H1 (cell line): Measurements from ENCODE around the gene PLEKHM3. TPM values are rescaled to one million over a fixed set of nuclear protein-coding genes. Genes with fewer than 3 reads are reported as not detected.

ENCODE experiments used
- CTCF ChIA-PET: fragments of 300-600 bp; sonication (Branson Sonifier 250); formaldehyde crosslinking; loops from one replicate; lab custom pipeline; 2021; ENCODE audit not compliant: partially characterized antibody; lab: Charles Lee
- POLR2A ChIA-PET: fragments of 300-600 bp; sonication (Branson Sonifier 250); formaldehyde crosslinking; loops from one replicate; lab custom pipeline; 2021; ENCODE audit warnings: inconsistent platforms; ENCODE audit not compliant: partially characterized antibody; lab: Charles Lee
- DNase-seq, 2 experiments: peaks; one replicate each; pipeline versions ENCODE4 v3.0.0 to v3.0.0-alpha.2; 2010 to 2022; ENCODE audit warnings: low spot score in 2 of 2, low read depth in 1 of 2, mixed read lengths in 1 of 2
- FAIRE-seq: peaks from 2 replicates; lab custom pipeline; 2011; peaks lifted over from hg19 to GRCh38; lab: Jason Lieb, UNC
- H2AFZ ChIP-seq: 2 replicates; pipeline ENCODE4 v1.8.1; 2012; ENCODE audit warnings: low read length, inconsistent platforms
- H2AK5ac ChIP-seq: 2 replicates; pipeline ENCODE4 v1.6.1; 2013; ENCODE audit warnings: low read depth, low read length
- H2BK120ac ChIP-seq: replicated peaks from 2 replicates; pipeline ENCODE3; 2013; ENCODE audit warnings: low read depth, low read length, inconsistent platforms
- H2BK12ac ChIP-seq: 2 replicates; pipeline ENCODE4 v1.6.1; 2013; ENCODE audit warnings: low read depth, low read length
- H2BK15ac ChIP-seq: 2 replicates; pipeline ENCODE4 v1.6.1; 2013; ENCODE audit warnings: low read length
- H2BK20ac ChIP-seq: 2 replicates; pipeline ENCODE4 v1.6.1; 2013; ENCODE audit warnings: low read length
- H2BK5ac ChIP-seq: 2 replicates; pipeline ENCODE4 v1.6.1; 2013; ENCODE audit warnings: low read depth, low read length
- H3K14ac ChIP-seq: 2 replicates; pipeline ENCODE4 v1.6.1; 2013; ENCODE audit warnings: inconsistent platforms; ENCODE audit not compliant: insufficient read length
- H3K18ac ChIP-seq: 2 replicates; pipeline ENCODE4 v1.6.1; 2013; ENCODE audit warnings: low read length; ENCODE audit errors: extremely low read depth
- H3K23ac ChIP-seq: 2 replicates; pipeline ENCODE4 v1.6.1; 2013; ENCODE audit warnings: inconsistent platforms; ENCODE audit not compliant: insufficient read length
- H3K23me2 ChIP-seq: 2 replicates; pipeline ENCODE4 v1.6.1; 2013; ENCODE audit warnings: low read depth, low read length
- H3K27ac ChIP-seq: 2 replicates; pipeline ENCODE4 v1.6.1; 2011; ENCODE audit warnings: low read depth, low read length, inconsistent platforms
- H3K27me3 ChIP-seq, 4 experiments: replicated peaks in 1 of 4; 1 replicate in 1 of 4; 2 replicates in 3 of 4; pipeline versions ENCODE4 v1.6.1 to v1.8.1; 2011 to 2013; ENCODE audit warnings: low read length in 3 of 4, mild to moderate bottlenecking in 3 of 4, inconsistent platforms in 2 of 4, mixed read lengths in 2 of 4, moderate library complexity in 1 of 4; ENCODE audit not compliant: control insufficient read depth in 3 of 4, insufficient read depth in 3 of 4; ENCODE audit errors: extremely low read depth in 1 of 4
- H3K36me3 ChIP-seq, 4 experiments: 2 replicates each; pipeline versions ENCODE4 v1.6.1 to v1.8.1; 2011 to 2013; ENCODE audit warnings: mild to moderate bottlenecking in 4 of 4, low read length in 3 of 4, moderate library complexity in 2 of 4, control low read depth in 1 of 4, inconsistent platforms in 1 of 4; ENCODE audit not compliant: insufficient read depth in 4 of 4, control insufficient read depth in 2 of 4
- H3K4ac ChIP-seq: replicated peaks from 2 replicates; pipeline ENCODE3; 2013; ENCODE audit warnings: low read length, low read depth, mixed read lengths, inconsistent platforms; ENCODE audit not compliant: insufficient read length
- H3K4me1 ChIP-seq, 4 experiments: replicated peaks in 1 of 4; 1 replicate in 1 of 4; 2 replicates in 3 of 4; pipeline versions ENCODE4 v1.6.1 to v1.8.1; 2011 to 2013; ENCODE audit warnings: low read length in 3 of 4, inconsistent platforms in 2 of 4, mixed read lengths in 1 of 4; ENCODE audit not compliant: insufficient read depth in 4 of 4, control insufficient read depth in 3 of 4
- H3K4me2 ChIP-seq, 2 experiments: 2 replicates each; pipeline versions ENCODE4 v1.6.1 to v1.8.1; 2011 to 2013; ENCODE audit warnings: low read depth in 2 of 2, low read length in 2 of 2, control low read depth in 1 of 2, inconsistent platforms in 1 of 2, mild to moderate bottlenecking in 1 of 2; ENCODE audit not compliant: insufficient read depth in 1 of 2
- H3K4me3 ChIP-seq, 4 experiments: fragments of 200-600, 300-600 bp in 1 of 4; sonication (generic), shearing (Covaris generic), sonication (Bioruptor Twin) in 1 of 4; 2 replicates each; pipeline versions ENCODE4 v1.5.1 to v1.8.1; 2011 to 2016; ENCODE audit warnings: low read length in 4 of 4, low read depth in 3 of 4, control low read depth in 2 of 4, inconsistent platforms in 2 of 4, mild to moderate bottlenecking in 2 of 4, mixed read lengths in 1 of 4, moderate library complexity in 1 of 4; ENCODE audit not compliant: insufficient read depth in 2 of 4; ENCODE audit errors: extremely low read depth in 1 of 4
- H3K56ac ChIP-seq: replicated peaks from 2 replicates; pipeline ENCODE3; 2013; ENCODE audit warnings: low read depth, mild to moderate bottlenecking, mixed read lengths, low read length, inconsistent platforms; ENCODE audit not compliant: insufficient read length
- H3K79me1 ChIP-seq: 2 replicates; pipeline ENCODE4 v1.6.1; 2013; ENCODE audit warnings: low read depth, low read length, control low read depth
- H3K79me2 ChIP-seq, 2 experiments: 2 replicates each; pipeline versions ENCODE4 v1.6.1 to v1.8.1; 2012 to 2013; ENCODE audit warnings: low read length in 2 of 2, mild to moderate bottlenecking in 2 of 2, inconsistent platforms in 1 of 2; ENCODE audit not compliant: insufficient read depth in 2 of 2, control insufficient read depth in 1 of 2
- H3K9ac ChIP-seq, 4 experiments: replicated peaks in 1 of 4; 1 replicate in 1 of 4; 2 replicates in 3 of 4; pipeline versions ENCODE4 v1.6.1 to v1.8.1; 2011 to 2013; ENCODE audit warnings: low read depth in 3 of 4, low read length in 3 of 4, control low read depth in 2 of 4, mild to moderate bottlenecking in 2 of 4, moderate library complexity in 2 of 4, inconsistent platforms in 1 of 4; ENCODE audit errors: extremely low read depth in 1 of 4
- H3K9me3 ChIP-seq, 2 experiments: 2 replicates each; pipeline versions ENCODE4 v1.6.1 to v1.8.1; 2012 to 2013; ENCODE audit warnings: mild to moderate bottlenecking in 2 of 2, moderate library complexity in 2 of 2, control low read depth in 1 of 2, inconsistent platforms in 1 of 2, low read depth in 1 of 2, low read length in 1 of 2, mixed read lengths in 1 of 2; ENCODE audit not compliant: insufficient read depth in 2 of 2
- H4K20me1 ChIP-seq, 2 experiments: replicated peaks in 1 of 2; 2 replicates each; pipeline versions ENCODE3 to v1.8.1; 2011 to 2013; ENCODE audit warnings: inconsistent platforms in 2 of 2, low read length in 2 of 2, mild to moderate bottlenecking in 1 of 2; ENCODE audit not compliant: insufficient read depth in 2 of 2, control insufficient read depth in 1 of 2
- H4K5ac ChIP-seq: 2 replicates; pipeline ENCODE4 v1.6.1; 2013; ENCODE audit warnings: low read length, low read depth, mixed read lengths, inconsistent platforms; ENCODE audit not compliant: insufficient read length
- H4K8ac ChIP-seq: 2 replicates; pipeline ENCODE4 v1.8.0; 2013; ENCODE audit warnings: mild to moderate bottlenecking, moderate library complexity, low read length, inconsistent platforms; ENCODE audit not compliant: insufficient read depth; ENCODE audit errors: extremely low read depth
- H4K91ac ChIP-seq: replicated peaks from 2 replicates; pipeline ENCODE3; 2013; ENCODE audit warnings: low read length, mixed read lengths, inconsistent platforms; ENCODE audit not compliant: insufficient read length
- CBX8 ChIP-seq: fragments of 300-800, 300-1000 bp; sonication (generic); IDR thresholded peaks from 2 replicates; pipeline ENCODE4 v1.7.1; 2016; ENCODE audit warnings: low read depth, low read length, borderline replicate concordance
- CHD1 ChIP-seq: IDR thresholded peaks from 2 replicates; pipeline ENCODE4 v1.6.1; 2012; ENCODE audit warnings: low read depth, low read length, improper control_type of control experiment
- FOSL1 ChIP-seq: IDR thresholded peaks from 2 replicates; pipeline ENCODE4 v1.6.1; 2011; ENCODE audit warnings: mild to moderate bottlenecking, low read depth, low read length, moderate library complexity; ENCODE audit not compliant: insufficient read depth
- GABPA ChIP-seq: IDR thresholded peaks from 2 replicates; pipeline ENCODE4 v1.6.1; 2011; ENCODE audit warnings: mild to moderate bottlenecking, low read length, moderate library complexity, borderline replicate concordance; ENCODE audit not compliant: insufficient read depth
- JUN ChIP-seq: IDR thresholded peaks from 2 replicates; pipeline ENCODE4 v1.6.1; 2011; ENCODE audit warnings: low read depth, mild to moderate bottlenecking, improper control_type of control experiment, low read length
- JUND ChIP-seq: IDR thresholded peaks from 2 replicates; pipeline ENCODE4 v1.6.1; 2011; ENCODE audit warnings: mild to moderate bottlenecking, improper control_type of control experiment, low read length
- MAFK ChIP-seq: IDR thresholded peaks from 2 replicates; pipeline ENCODE4 v1.6.1; 2012; ENCODE audit warnings: low read depth, mild to moderate bottlenecking, improper control_type of control experiment, low read length
- RNF2 ChIP-seq: fragments of 200-900, 300-1000 bp; sonication (generic); IDR thresholded peaks from 2 replicates; pipeline ENCODE4 v1.7.1; 2016; ENCODE audit warnings: borderline replicate concordance, low read depth, mild to moderate bottlenecking, antibody characterized with exemption, low read length; ENCODE audit not compliant: poor library complexity, severe bottlenecking; ENCODE audit errors: missing control alignments
- SIRT6 ChIP-seq: IDR thresholded peaks from one replicate; pipeline ENCODE4 v1.7.1; 2012; ENCODE audit warnings: low read length, inconsistent platforms
- SP4 ChIP-seq: IDR thresholded peaks from 2 replicates; pipeline ENCODE4 v1.6.1; 2012; ENCODE audit warnings: low read length, inconsistent platforms
- SRF ChIP-seq: IDR thresholded peaks from 2 replicates; pipeline ENCODE4 v1.6.1; 2011; ENCODE audit warnings: mild to moderate bottlenecking, low read depth, low read length, moderate library complexity
- SUZ12 ChIP-seq: fragments of 200-600 bp; sonication (generic); IDR thresholded peaks from 2 replicates; pipeline ENCODE4 v1.6.1; 2012; ENCODE audit warnings: mild to moderate bottlenecking, inconsistent platforms, low read length, moderate library complexity, mixed read lengths
- TCF12 ChIP-seq: IDR thresholded peaks from 2 replicates; pipeline ENCODE4 v1.6.1; 2011; ENCODE audit warnings: low read depth, mild to moderate bottlenecking, low read length
- TEAD4 ChIP-seq: IDR thresholded peaks from 2 replicates; pipeline ENCODE4 v1.6.1; 2012; ENCODE audit warnings: low read depth, low read length, inconsistent platforms, mixed read lengths
- WGBS, 2 experiments: shearing (Covaris generic) in 1 of 2; methylation state at CpG; one replicate each; pipeline versions ENCODE4 v1.1.6 to v1.1.7; 2013 to 2015; ENCODE audit warnings: low lambda C conversion rate in 2 of 2, mixed read lengths in 2 of 2, inconsistent platforms in 1 of 2, low coverage in 1 of 2, missing lambda C conversion rate in 1 of 2; ENCODE audit not compliant: insufficient replicate concordance in 2 of 2, insufficient coverage in 1 of 2, insufficient read length in 1 of 2; ENCODE audit errors: extremely low coverage in 1 of 2, missing lambda C conversion rate in 1 of 2; 5-methylcytosine and 5-hydroxymethylcytosine counted together
- polyA plus RNA-seq, 7 experiments: library from polyadenylated mRNA; depleted of rRNA in 3 of 7; stranded (reverse) in 5 of 7; unstranded in 2 of 7; fragments of >200 nt in 5 of 7; fragments of 200-250 nt in 2 of 7; gene quantifications; 1 replicate in 5 of 7; 2 replicates in 1 of 7; 4 replicates in 1 of 7; pipeline versions ENCODE4 v1.2.1 to v1.2.3, GENCODE V29; 2011 to 2013; ENCODE audit warnings: missing spikeins in 2 of 7, mixed read lengths in 2 of 7
- total RNA-seq: library from RNA; stranded (reverse); fragmentation: NEBNext Ultra II Directional; extraction: Animal tissue kit (Norgen Biotek cat#: 25700); gene quantifications from 2 replicates; pipeline ENCODE4 v1.2.1, GENCODE V29; 2021

The PLEKHM3 gene
- total and polyA plus RNA-seq, 2 of the 8 experiments (the other 6 are each of a cell fraction or from before 2014, with no cell fraction given), result 2.3 to 5.8 TPM

DNA sequence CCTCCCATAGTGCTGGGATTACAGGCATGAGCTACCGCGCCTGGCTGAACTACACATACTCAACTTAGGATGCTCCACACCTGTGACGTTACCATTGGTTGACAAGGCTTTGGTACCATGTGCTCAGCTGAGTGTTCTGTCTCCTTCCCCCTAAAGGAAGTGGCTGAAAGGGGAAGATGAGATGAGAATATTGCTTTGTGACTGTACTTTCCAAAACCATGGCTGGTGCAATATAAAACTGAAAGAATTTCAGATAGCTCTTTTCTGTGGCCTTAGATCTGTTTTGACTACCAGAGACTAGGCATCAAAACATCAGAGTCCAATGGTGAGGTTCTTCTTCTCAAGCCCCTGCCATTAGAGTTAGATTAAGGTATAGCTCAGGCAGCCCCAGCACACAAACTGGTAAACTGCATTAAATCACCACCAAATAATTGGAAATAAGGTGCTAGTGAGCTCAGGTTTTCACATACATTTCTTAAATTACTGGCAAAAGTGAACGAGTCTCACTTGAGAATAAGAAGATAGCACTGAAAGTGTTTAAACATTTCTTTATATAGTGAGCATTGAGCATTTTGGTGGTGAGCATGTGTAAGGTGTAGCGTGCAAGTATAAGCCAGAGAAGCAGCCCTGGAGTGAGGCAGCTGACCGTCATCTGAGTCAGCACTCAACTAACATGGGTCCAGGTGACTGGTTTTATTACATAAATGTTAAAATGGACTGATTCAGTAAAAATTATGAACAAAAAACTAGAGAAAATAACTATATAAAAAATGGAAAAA lies 142.1 kb downstream of the PLEKHM3 start:
- DNase-seq (no peak), FAIRE-seq (no peak)
- POLR2A ChIA-PET, result no interaction called here
- Histone ChIP-seq H3K23me2 (no peaks in the 10 kb centered on the region), H3K4me2 (no peak overlapping the region), H3K9ac (no peak overlapping the region), H3K4me3 (no peak overlapping the region), H2BK12ac (no peak overlapping the region), H3K9me3 (no peaks in the 10 kb centered on the region), H3K23ac (no peak overlapping the region), H4K91ac (no peak overlapping the region), H2BK5ac (no peak overlapping the region), H3K79me2 (no peaks in the 10 kb centered on the region), H3K36me3 (no peaks in the 10 kb centered on the region), H3K4ac (no peak overlapping the region), H3K18ac (no peak overlapping the region), H4K8ac (no peak overlapping the region), H2BK20ac (no peak overlapping the region), H3K27ac (no peak overlapping the region), H3K56ac (no peak overlapping the region), H4K20me1 (no peaks in the 10 kb centered on the region), H3K4me1 (peaks cover 0 to 8% (median 0%) of the 10 kb centered on the region in 4 experiments; a peak in 1 of 7 replicates), H3K79me1 (no peaks in the 10 kb centered on the region; the same call in 1 of the 2 replicates), H2BK15ac (no peak overlapping the region), H2BK120ac (no peak overlapping the region), H2AFZ (no peak overlapping the region), H2AK5ac (no peak overlapping the region), H3K14ac (no peak overlapping the region), H4K5ac (no peak overlapping the region), H3K27me3 (no peaks in the 10 kb centered on the region)
- CTCF ChIA-PET, result interaction anchor here (0.7 to 1.4 kb wide), 6 partner anchors 9 to 103 kb away, joined by 3 to 4 read pairs (median 3); no protein-coding TSS in a partner anchor
- 89% methylated on average over 6 of the region's 6 CpGs; no CpG with 5 or more reads in 1 of the 2 experiments for WGBS, 2 experiments
- TF ChIP-seq SRF (no peak), SP4 (no peak), TEAD4 (no peak), MAFK (no peak), SIRT6 (no peak), TCF12 (no peak), JUND (no peak), SUZ12 (no peak), CBX8 (no peak), RNF2 (no peak), GABPA (no peak), CHD1 (no peak), JUN (no peak), FOSL1 (no peak)
